NK-92 (cell line): Measurements from ENCODE around the gene CACNA2D4.

Source experiments
- DNase-seq: peaks from one replicate; lab custom pipeline; 2025; ENCODE audit not compliant: unreplicated experiment; lab: John Stamatoyannopoulos, UW

CACNA2D4 gene

GRCh38 chr12:1920436-1920835 is 2.0 kb upstream of the CACNA2D4 start:
- DNase-seq: no peak

- DNase-seq: no peak
These were observed 1.3 kb upstream of the CACNA2D4 start for GRCh38 chr12:1919763-1920162.

DNA sequence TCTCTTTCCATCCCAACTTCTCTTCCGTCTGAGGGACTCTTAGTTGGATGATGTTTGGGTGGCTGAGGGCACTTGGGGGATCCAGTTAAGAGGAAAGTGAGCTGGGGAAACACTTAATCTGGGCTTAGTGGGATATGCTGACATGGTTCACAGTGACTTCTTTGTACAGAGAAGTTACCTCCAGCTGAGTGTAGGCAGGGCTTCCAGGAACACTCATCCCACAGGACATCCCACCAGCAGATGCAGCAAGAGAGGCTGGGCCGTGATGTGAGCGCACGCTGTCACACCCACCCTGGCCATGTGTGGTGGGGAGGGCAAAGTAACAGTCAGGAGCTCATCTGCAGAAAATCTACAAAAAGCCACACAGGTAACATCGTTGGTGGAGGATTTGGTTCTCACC is 832 bp upstream of the CACNA2D4 start:
- no peak for DNase-seq

- DNase-seq: no peak
These were observed 408 bp upstream of the CACNA2D4 start for GRCh38 chr12:1918884-1919236.

DNA sequence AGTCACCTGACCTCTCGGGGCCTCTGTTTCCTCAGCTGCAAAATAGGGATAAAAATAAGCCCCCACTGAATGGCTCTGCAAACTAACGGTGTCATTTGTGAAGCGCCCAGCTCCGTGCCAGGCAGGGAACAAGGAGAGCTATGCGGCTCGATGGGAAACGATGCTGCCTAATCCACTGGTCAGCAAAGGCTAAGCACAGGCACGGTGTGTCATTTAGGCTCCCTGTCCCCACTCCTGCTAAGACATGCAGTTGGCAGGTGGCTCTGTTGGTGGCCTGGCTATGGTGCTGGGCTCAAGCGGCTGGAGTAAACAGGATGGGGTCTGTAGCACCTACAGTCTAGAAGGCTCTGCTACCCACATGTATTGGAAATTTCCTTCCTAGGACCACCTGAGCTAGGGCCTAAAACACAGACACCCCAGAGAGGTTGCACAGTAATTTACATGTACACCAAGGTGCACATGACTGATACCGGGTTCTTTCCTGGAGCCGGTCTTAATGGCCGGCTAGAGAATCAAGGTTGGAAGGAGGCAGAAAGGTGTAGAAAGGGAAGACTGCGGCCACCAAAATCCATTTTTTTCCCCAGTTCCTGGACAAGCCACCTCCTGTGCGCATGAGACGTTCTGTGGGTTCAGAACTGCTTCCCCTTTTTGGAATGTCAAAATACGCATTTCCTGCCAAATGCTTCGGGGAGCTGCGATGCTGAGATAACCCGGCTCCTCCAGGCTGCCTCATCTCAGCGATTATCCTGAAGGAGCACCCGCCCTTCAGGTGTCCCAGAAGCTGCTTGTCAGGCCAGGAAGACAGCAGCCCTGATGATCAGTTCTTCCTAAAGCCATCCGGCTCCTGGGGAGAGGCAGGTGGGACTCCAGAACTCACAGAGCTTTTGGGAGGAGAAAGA is 1.0 kb downstream of the CACNA2D4 start:
- no peak for DNase-seq

DNA sequence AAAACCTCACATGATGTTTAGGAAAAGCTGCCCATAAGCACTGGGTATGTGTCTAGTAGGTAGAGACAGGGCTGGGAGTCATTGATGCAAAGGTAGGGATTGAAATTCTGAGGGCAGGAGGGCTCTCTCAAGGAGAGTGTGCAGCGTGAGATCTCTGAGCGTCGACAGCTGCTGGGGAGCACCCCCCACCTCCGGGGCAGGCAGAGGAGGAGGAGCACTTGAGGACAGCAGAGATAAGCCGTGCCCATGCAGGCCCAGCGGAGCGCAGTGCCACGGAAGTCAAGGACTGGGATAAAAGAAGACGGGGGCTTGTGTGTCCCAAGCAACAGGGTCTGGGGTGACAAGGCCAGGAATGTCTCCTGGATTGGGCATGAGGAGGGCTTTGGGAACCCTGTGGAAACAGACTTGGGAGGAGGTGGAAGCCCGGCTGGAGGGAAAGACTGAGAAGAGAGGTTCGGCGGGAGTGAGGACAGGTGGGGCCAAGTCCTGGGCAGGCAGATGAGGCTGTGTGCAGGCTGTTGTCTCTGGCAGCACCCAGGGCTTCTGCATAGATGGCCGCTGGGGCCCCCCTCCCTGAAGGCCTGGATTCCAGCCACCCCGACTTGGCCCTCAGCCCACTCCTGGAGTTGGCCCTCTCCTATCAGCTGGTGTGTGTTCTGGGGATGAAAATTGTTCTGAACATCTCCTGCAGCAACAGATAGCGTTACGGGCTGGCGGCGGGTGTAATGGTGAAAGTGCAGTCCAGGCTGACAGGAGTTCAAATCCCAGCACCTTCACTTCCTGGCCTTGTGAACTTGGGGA is 1.9 kb downstream of the CACNA2D4 start:
- DNase-seq: no peak

- no peak for DNase-seq
These were observed 3.1 kb downstream of the CACNA2D4 start for GRCh38 chr12:1915082-1915968.

DNA sequence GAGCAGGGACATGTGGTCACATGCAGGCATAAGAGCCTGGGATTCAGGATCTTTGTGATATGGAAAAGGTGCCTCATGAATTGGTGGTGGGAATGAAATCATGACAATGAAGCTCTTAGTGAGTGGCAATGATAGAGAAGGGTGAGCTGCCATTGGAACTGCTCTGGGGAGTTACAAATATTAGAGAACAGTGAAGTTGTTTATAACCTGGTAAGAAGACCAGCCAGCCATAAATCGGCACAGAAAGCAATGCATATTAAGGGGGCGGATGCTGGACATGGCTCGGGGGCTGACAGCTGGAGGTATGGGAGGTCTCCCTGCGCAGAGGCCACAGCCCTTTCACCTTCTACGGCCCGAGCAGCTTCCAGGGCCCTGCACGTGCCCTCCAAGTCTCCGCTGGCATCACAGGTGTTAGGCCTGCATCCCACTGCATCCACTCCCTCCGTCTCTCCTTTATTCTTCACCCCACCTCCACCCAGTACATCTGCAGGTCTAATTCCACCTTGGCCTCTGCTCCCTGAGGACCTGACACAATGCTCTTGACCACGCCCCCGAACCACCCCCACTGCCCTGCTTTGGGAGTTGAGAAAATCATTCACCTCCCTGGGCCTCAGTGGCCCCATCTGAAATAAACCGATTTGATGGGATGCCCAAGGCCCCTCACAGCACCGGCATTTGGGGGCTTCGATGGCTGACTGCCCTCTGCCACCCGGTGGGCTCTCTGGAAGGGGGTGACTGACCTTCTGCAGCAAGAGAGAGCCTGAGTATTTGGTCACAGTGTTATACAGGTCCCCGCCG is 4.1 kb downstream of the CACNA2D4 start:
- no peak for DNase-seq

DNA sequence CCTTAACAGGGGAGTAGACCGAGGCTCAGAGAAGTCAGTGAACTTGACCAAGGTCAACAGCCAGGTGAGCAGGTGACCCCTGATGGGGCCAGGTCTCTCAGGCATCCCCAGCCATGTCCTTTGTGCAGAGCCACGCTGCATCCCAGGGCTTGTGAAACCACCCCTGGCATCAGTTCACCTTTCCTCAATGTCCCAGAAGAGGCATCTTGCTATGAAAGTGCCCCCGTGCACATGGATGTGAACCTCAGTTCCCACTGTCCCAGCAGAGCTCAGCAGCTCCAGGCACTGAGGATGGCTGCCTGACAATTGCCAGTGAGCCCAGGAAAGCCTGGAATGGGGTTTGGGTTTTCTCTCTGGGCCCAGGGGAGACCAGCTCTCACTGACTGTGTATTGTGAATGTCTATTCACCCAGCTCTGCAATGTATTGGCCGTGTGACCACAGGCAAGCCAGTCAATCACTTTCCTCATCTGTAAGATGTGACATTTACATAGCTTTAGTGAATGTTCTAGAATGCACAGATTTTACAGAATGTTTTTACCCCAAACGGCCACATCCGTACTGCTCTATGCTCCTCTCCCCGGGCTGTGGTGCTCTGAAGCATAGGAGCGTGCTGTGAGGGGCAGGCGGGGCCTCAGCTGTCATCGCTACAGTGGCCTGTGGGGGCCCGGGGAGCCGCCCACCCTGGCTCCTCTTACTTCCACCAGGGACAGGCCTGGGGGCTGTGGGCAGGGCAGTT is 4.9 kb downstream of the CACNA2D4 start:
- DNase-seq: no peak

DNA sequence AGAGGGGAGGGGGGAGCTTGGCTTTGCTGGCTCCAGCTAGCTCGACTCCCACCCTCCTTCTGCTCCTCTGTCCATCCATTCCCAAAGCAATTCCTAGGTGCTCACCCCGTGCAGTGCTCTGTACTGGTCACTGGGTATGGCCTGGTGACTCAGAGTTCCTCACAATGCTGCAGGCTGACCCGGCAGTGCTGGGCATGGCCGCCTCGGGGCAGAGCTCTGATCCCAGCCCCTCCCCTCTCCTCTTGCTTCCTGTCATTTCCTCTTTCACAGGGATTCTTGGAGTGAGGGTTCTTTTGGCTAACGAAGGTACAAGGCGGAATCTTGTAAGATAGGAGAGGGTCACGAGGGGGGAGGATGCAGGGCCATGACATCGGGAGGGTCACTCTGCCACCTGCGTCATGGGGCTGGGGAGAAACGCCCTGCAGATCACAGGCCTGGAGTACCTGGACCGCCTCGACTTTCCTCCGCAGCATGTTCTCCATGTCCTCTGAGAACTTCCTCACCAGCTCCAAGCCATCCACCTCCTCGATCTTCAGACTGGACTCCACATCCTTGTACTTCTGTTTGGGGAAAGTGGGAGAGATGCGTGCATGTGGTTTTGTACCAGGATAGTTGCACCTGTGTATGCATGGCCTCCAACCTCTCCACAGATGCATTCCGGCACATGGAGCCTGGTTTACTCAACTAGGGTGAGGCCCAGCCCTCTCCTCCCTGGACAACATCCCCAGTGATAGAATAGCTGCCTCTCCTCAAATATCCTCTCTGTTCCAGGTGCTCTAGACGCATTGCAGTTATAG is 5.7 kb downstream of the CACNA2D4 start:
- no peak for DNase-seq

DNA sequence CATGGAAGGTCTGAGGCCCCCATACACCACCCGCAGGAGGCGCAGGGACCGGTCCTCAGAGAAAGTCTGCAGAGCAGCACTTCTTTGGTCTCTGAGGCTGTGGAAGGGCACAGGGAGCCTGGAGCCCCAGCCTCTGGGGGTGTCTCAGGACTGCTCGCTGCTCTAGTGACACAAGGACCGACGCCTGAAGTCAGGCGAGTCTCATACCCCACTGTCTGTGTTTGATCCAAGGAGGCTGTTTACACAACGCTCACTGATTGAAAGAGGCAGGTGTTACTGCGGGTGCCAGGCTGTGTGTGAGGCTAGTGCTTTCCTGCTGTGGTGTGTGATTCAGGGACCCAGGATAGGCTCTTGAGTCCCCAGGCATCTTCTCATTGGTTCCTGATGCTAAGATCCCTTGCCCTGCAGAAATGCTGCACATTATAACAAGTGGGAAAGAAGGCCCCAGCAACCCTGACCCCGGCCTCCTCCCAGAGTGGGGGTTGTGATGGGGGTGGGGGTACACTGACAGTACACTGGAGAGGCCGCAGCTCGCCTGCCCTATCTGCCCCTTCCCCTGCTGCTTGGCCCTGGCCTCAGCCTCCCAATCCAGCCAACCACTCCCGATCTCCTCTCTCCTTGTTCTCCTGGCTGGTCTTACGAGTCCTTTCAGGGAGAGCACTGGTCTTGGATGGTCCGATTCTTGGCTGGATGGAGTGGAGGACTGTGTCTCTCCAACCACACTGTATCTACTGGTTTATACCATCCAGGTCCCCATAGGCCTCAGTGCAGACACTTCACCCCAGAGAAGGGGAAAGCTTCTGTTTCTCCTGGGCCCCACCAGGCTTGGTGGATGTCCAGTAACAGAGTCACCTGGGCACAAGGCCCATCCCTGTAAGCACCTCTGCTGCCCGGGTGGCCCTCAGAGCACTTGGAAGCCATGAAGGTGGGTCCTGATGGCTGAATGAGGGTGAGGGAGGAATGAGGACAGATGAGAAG is 6.6 kb downstream of the CACNA2D4 start:
- DNase-seq: no peak

- no peak for DNase-seq
These were observed 8.0 kb downstream of the CACNA2D4 start for GRCh38 chr12:1910468-1910867.

- no peak for DNase-seq
These were observed 9.7 kb downstream of the CACNA2D4 start for GRCh38 chr12:1908758-1909157.

- no peak for DNase-seq
These were observed 10.5 kb downstream of the CACNA2D4 start for GRCh38 chr12:1907652-1908611.

DNA sequence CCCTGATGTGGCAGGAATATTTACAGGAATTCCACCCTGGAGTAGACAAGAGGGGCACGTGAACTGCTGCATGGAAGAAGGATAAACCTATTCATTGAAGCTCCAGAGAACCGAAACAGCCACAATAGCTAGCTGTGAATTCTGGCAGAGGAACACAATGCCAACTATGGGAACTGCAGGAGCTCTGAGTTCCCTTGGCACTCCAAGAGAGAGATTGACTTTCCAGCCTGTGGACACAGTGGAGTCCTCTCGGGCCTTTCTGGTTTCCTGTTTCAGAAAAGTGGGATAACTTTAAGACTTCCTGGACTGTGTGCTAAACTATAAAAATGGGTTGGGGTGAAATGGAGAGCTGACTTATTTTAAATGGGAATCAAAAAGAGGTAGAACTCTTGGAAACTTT is 11.9 kb downstream of the CACNA2D4 start:
- no peak for DNase-seq

- no peak for DNase-seq
These were observed 13.6 kb downstream of the CACNA2D4 start for GRCh38 chr12:1904875-1905274.

GRCh38 chr12:1896964-1897363 is 21.5 kb downstream of the CACNA2D4 start:
- no peak for DNase-seq
